Measurements from ENCODE around the gene ADIG. TPM values are rescaled to one million over a fixed set of nuclear protein-coding genes. Genes with fewer than 3 reads are reported as not detected.

The ADIG gene
- total and polyA plus RNA-seq, 2 of the 8 experiments (the other 6 are each of a cell fraction or from before 2014, with no cell fraction given): not detected

DNA sequence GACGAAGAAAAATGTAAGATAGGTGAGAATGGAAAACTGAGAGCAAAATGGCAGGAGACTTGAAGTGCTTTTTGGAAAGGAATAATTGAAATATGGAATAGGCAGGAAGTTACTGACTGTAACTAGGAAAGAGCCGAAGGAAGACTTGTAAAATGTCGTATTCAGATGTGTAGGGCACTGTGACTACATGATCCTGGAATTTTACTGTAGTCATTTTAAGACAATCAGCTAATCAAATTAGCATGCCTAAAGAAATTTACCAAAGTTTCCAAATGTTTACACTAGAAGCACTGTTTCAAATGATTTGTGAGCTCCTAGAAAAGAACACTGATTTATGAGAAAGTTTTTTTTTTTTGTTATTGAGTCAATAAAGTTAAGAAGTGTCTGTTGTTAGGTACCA is 21.2 kb upstream of the ADIG start (continued):
- no peak for TF ChIP-seq RBBP5 (IDR thresholded peaks at IDR 0.05; ENCODE audit: borderline replicate concordance, low read depth, low read length)
